KMS-11 (cell line): ENCODE data around the gene ABCC5.

Experiments
- H2AFZ ChIP-seq: fragments of 200-600 bp; sonication (generic); 2 replicates; pipeline ENCODE4 v1.6.1; 2016; ENCODE audit warnings: antibody characterized with exemption, mixed run types, low read depth
- H3K27ac ChIP-seq: fragments of 200-600 bp; sonication (generic); 2 replicates; pipeline ENCODE4 v1.6.1; 2016; ENCODE audit warnings: mild to moderate bottlenecking, mixed run types
- H3K27me3 ChIP-seq: fragments of 200-600 bp; sonication (generic); 2 replicates; pipeline ENCODE4 v1.6.1; 2017; ENCODE audit warnings: mild to moderate bottlenecking, low read depth, mixed run types, moderate library complexity; ENCODE audit not compliant: insufficient read depth
- H3K36me3 ChIP-seq: fragments of 200-600 bp; sonication (generic); 2 replicates; pipeline ENCODE4 v1.6.1; 2017; ENCODE audit warnings: mild to moderate bottlenecking, mixed run types; ENCODE audit not compliant: insufficient read depth
- H3K4me1 ChIP-seq: fragments of 200-600 bp; sonication (generic); 2 replicates; pipeline ENCODE4 v1.6.1; 2016; ENCODE audit warnings: mild to moderate bottlenecking, low read depth, mixed run types; ENCODE audit not compliant: poor library complexity, severe bottlenecking
- H3K4me2 ChIP-seq: fragments of 200-600 bp; sonication (generic); 2 replicates; pipeline ENCODE4 v1.7.0; 2016; ENCODE audit warnings: mild to moderate bottlenecking, mixed run types
- H3K4me3 ChIP-seq: fragments of 200-600 bp; sonication (generic); IDR thresholded peaks from 2 replicates; pipeline ENCODE4 v1.6.1; 2017; ENCODE audit warnings: low read depth, low read length, mixed read lengths; ENCODE audit not compliant: insufficient read depth
- H3K79me2 ChIP-seq: fragments of 200-600 bp; sonication (generic); 2 replicates; pipeline ENCODE4 v1.6.1; 2016; ENCODE audit warnings: low read depth, mixed run types; ENCODE audit not compliant: insufficient read depth
- H3K9ac ChIP-seq: fragments of 200-600 bp; sonication (generic); 2 replicates; pipeline ENCODE4 v1.6.1; 2016; ENCODE audit warnings: mild to moderate bottlenecking, mixed run types
- H4K20me1 ChIP-seq: fragments of 200-600 bp; sonication (generic); 2 replicates; pipeline ENCODE4 v1.6.1; 2016; ENCODE audit warnings: mild to moderate bottlenecking, mixed run types; ENCODE audit not compliant: insufficient read depth
- TF ChIP-seq, protein P1 (sequence below): fragments of 200-600 bp; sonication (generic); conservative IDR thresholded peaks from 2 replicates; pipeline ENCODE4 v1.6.1; 2017; ENCODE audit warnings: low read depth, mild to moderate bottlenecking, antibody characterized with exemption, low read length, moderate library complexity, mixed read lengths

The ABCC5 gene

DNA sequence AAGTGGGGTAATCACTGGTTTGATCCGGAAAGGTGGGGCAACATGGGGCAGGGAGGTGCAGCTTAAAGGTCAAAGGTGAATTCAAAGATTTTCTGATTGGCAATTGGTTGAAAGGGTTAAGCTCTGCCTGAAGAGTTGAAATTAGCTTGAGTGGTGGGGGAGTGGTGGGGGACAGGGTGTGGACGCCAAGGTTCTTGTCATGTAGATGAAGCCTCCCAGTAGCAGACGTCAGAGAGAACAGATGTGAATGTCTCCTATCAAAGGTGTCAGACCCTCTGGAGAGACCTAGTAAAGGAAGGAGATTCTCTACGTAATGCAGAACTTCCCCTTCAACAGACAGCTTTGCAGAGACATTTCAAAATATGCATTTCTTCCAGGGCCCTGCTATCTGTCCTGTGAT lies 62.8 kb downstream of the ABCC5 start:
- Histone ChIP-seq H3K4me3 (no peak overlapping the region), H3K36me3 (no peaks in the 10 kb centered on the region), H3K79me2 (no peaks in the 10 kb centered on the region), H2AFZ (no peak overlapping the region), H3K4me1 (no peaks in the 10 kb centered on the region), H4K20me1 (no peaks in the 10 kb centered on the region), H3K4me2 (no peak overlapping the region), H3K9ac (no peak overlapping the region), H3K27ac (no peak overlapping the region), H3K27me3 (no peaks in the 10 kb centered on the region)
- TF ChIP-seq, protein P1, sequence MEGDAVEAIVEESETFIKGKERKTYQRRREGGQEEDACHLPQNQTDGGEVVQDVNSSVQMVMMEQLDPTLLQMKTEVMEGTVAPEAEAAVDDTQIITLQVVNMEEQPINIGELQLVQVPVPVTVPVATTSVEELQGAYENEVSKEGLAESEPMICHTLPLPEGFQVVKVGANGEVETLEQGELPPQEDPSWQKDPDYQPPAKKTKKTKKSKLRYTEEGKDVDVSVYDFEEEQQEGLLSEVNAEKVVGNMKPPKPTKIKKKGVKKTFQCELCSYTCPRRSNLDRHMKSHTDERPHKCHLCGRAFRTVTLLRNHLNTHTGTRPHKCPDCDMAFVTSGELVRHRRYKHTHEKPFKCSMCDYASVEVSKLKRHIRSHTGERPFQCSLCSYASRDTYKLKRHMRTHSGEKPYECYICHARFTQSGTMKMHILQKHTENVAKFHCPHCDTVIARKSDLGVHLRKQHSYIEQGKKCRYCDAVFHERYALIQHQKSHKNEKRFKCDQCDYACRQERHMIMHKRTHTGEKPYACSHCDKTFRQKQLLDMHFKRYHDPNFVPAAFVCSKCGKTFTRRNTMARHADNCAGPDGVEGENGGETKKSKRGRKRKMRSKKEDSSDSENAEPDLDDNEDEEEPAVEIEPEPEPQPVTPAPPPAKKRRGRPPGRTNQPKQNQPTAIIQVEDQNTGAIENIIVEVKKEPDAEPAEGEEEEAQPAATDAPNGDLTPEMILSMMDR, result no peak

- no peaks in the 10 kb centered on the region for H3K27me3 ChIP-seq
- H3K4me1 ChIP-seq, result no peaks in the 10 kb centered on the region
- no peak overlapping the region for H3K4me2 ChIP-seq
- TF ChIP-seq, protein P1, result no peak
- H3K9ac ChIP-seq, result no peak overlapping the region
- no peaks in the 10 kb centered on the region for H3K79me2 ChIP-seq
- H3K4me3 ChIP-seq, result no peak overlapping the region
- no peaks in the 10 kb centered on the region for H4K20me1 ChIP-seq
- H2AFZ ChIP-seq, result no peak overlapping the region
- no peak overlapping the region for H3K27ac ChIP-seq
- no peaks in the 10 kb centered on the region for H3K36me3 ChIP-seq
These were observed 64.1 kb downstream of the ABCC5 start for GRCh38 chr3:183953471-183954070.

DNA sequence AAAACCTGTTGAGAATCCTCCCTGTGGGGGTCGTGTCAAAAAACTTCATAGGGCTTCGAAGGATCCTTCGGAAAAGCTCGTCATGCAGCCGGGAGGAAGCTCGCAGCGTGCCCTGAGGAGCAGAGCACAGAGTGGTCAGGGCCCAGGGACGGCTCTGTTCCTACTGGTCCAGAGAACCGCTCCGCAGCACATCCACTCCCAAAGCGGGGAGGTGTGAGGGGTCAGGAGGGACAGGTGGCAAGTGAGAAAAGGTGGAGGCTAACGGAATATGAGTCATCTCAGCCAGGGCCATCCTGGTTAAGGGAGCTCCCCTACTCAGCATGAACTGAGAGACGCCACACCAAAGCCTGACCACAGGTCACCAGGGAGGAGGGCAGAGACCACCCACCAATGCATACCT lies 66.2 kb downstream of the ABCC5 start:
- H3K9ac ChIP-seq, result no peak overlapping the region
- no peaks in the 10 kb centered on the region for H3K4me1 ChIP-seq
- H3K36me3 ChIP-seq, result no peaks in the 10 kb centered on the region
- H2AFZ ChIP-seq, result no peak overlapping the region
- H4K20me1 ChIP-seq, result no peaks in the 10 kb centered on the region
- no peaks in the 10 kb centered on the region for H3K27me3 ChIP-seq
- no peaks in the 10 kb centered on the region for H3K79me2 ChIP-seq
- no peak overlapping the region for H3K4me3 ChIP-seq
- H3K27ac ChIP-seq, result no peak overlapping the region
- H3K4me2 ChIP-seq, result no peak overlapping the region
- TF ChIP-seq, protein P1, result no peak

GRCh38 chr3:183949690-183950089 lies 68.0 kb downstream of the ABCC5 start:
- H3K27ac ChIP-seq, result no peak overlapping the region
- no peaks in the 10 kb centered on the region for H4K20me1 ChIP-seq
- no peaks in the 10 kb centered on the region for H3K4me1 ChIP-seq
- H3K4me2 ChIP-seq, result no peak overlapping the region
- no peaks in the 10 kb centered on the region for H3K27me3 ChIP-seq
- no peak overlapping the region for H3K9ac ChIP-seq
- H3K36me3 ChIP-seq, result no peaks in the 10 kb centered on the region
- no peak overlapping the region for H3K4me3 ChIP-seq
- H2AFZ ChIP-seq, result no peak overlapping the region
- TF ChIP-seq, protein P1, result no peak
- H3K79me2 ChIP-seq, result no peaks in the 10 kb centered on the region
